HEK293 (cell line): ENCODE results near the gene SLC16A4.

Experiments used
- HIC1 ChIP-seq: fragments of 450-650 bp; formaldehyde crosslinking; IDR thresholded peaks from 2 replicates; pipeline ENCODE4 v1.5.1; 2016; ENCODE audit warnings: missing biosample characterization, missing genetic modification characterization
- IKZF3 ChIP-seq: fragments of 450-650 bp; IDR thresholded peaks from 2 replicates; pipeline ENCODE4 v1.5.0; 2018; ENCODE audit warnings: missing biosample characterization, mild to moderate bottlenecking, missing genetic modification characterization, moderate library complexity
- INSM2 ChIP-seq: fragments of 450-650 bp; formaldehyde crosslinking; IDR thresholded peaks from 2 replicates; pipeline ENCODE4 v1.5.1; 2016; ENCODE audit warnings: missing biosample characterization, missing genetic modification characterization
- KLF16 ChIP-seq: fragments of 450-650 bp; formaldehyde crosslinking; IDR thresholded peaks from 2 replicates; pipeline ENCODE4 v1.5.1; 2017; ENCODE audit warnings: missing biosample characterization, missing genetic modification characterization
- KLF9 ChIP-seq: fragments of 450-650 bp; formaldehyde crosslinking; IDR thresholded peaks from 2 replicates; pipeline ENCODE4 v1.5.1; 2016; ENCODE audit warnings: missing biosample characterization, missing genetic modification characterization, low read depth
- MEIS1 ChIP-seq: sonication (generic); formaldehyde crosslinking; IDR thresholded peaks from 2 replicates; pipeline ENCODE4 v1.8.1; 2022; ENCODE audit warnings: missing genetic modification reagents, mild to moderate bottlenecking, borderline replicate concordance
- PATZ1 ChIP-seq: fragments of 450-650 bp; formaldehyde crosslinking; IDR thresholded peaks from 2 replicates; pipeline ENCODE4 v1.5.1; 2016; ENCODE audit warnings: missing biosample characterization, missing genetic modification characterization
- PRDM2 ChIP-seq: fragments of 450-650 bp; formaldehyde crosslinking; IDR thresholded peaks from 2 replicates; pipeline ENCODE4 v1.5.1; 2016; ENCODE audit warnings: missing biosample characterization, missing genetic modification characterization, borderline replicate concordance
- PRDM4 ChIP-seq: fragments of 450-650 bp; formaldehyde crosslinking; IDR thresholded peaks from 2 replicates; pipeline ENCODE4 v1.5.1; 2017; ENCODE audit warnings: missing biosample characterization, missing genetic modification characterization
- SP2 ChIP-seq: fragments of 450-650 bp; formaldehyde crosslinking; IDR thresholded peaks from 2 replicates; pipeline ENCODE4 v1.5.1; 2016; ENCODE audit warnings: missing biosample characterization, missing genetic modification characterization
- ZBTB20 ChIP-seq: fragments of 450-650 bp; formaldehyde crosslinking; IDR thresholded peaks from 2 replicates; pipeline ENCODE4 v1.5.1; 2016; ENCODE audit warnings: missing biosample characterization, missing genetic modification characterization
- ZNF133 ChIP-seq: fragments of 450-650 bp; formaldehyde crosslinking; IDR thresholded peaks from 2 replicates; pipeline ENCODE4 v1.5.1; 2016; ENCODE audit warnings: missing biosample characterization, missing genetic modification characterization
- ZNF138 ChIP-seq: fragments of 450-650 bp; formaldehyde crosslinking; IDR thresholded peaks from 2 replicates; pipeline ENCODE4 v1.5.1; 2016; ENCODE audit warnings: missing biosample characterization, missing genetic modification characterization, borderline replicate concordance
- ZNF266 ChIP-seq: fragments of 450-650 bp; formaldehyde crosslinking; IDR thresholded peaks from 2 replicates; pipeline ENCODE4 v1.5.1; 2016; ENCODE audit warnings: missing biosample characterization, missing genetic modification characterization, low read depth
- ZNF280D ChIP-seq: fragments of 450-650 bp; formaldehyde crosslinking; IDR thresholded peaks from 2 replicates; pipeline ENCODE4 v1.5.1; 2016; ENCODE audit warnings: missing biosample characterization, missing genetic modification characterization
- ZNF302 ChIP-seq: fragments of 450-650 bp; formaldehyde crosslinking; IDR thresholded peaks from 2 replicates; pipeline ENCODE4 v1.5.1; 2016; ENCODE audit warnings: missing biosample characterization, missing genetic modification characterization, low read depth
- ZNF416 ChIP-seq: fragments of 450-650 bp; formaldehyde crosslinking; IDR thresholded peaks from 2 replicates; pipeline ENCODE4 v1.5.1; 2016; ENCODE audit warnings: missing biosample characterization, missing genetic modification characterization
- ZNF426 ChIP-seq: fragments of 450-650 bp; formaldehyde crosslinking; IDR thresholded peaks from 2 replicates; pipeline ENCODE4 v1.5.1; 2017; ENCODE audit warnings: missing biosample characterization, missing genetic modification characterization, mild to moderate bottlenecking, inconsistent platforms, moderate library complexity
- ZNF558 ChIP-seq: fragments of 450-650 bp; formaldehyde crosslinking; IDR thresholded peaks from 2 replicates; pipeline ENCODE4 v1.5.1; 2016; ENCODE audit warnings: missing biosample characterization, missing genetic modification characterization
- ZNF610 ChIP-seq: fragments of 450-650 bp; formaldehyde crosslinking; IDR thresholded peaks from 2 replicates; pipeline ENCODE4 v1.5.1; 2016; ENCODE audit warnings: missing biosample characterization, missing genetic modification characterization, borderline replicate concordance
- ZNF791 ChIP-seq: fragments of 450-650 bp; formaldehyde crosslinking; IDR thresholded peaks from 2 replicates; pipeline ENCODE4 v1.5.1; 2016; ENCODE audit warnings: missing biosample characterization, missing genetic modification characterization

Gene SLC16A4

GRCh38 chr1:110339407-110340206 is 51.2 kb downstream of the SLC16A4 start (continued):
- TF ChIP-seq KLF16 (peak; percentile 83), PATZ1 (tag by site-specific recombination) (peak; percentile 37), ZNF138 (no peak), IKZF3 (no peak), ZNF791 (tag by site-specific recombination) (no peak), ZNF416 (tag by site-specific recombination) (no peak), PRDM4 (tag by site-specific recombination) (no peak), ZNF266 (no peak), ZNF610 (tag by site-specific recombination) (no peak), INSM2 (tag by site-specific recombination) (peak; percentile 50; the same call in 1 of the 2 replicates), ZNF426 (tag by site-specific recombination) (no peak; the same call in 1 of the 2 replicates), SP2 (peak; percentile 49), ZBTB20 (tag by site-specific recombination) (no peak; the same call in 1 of the 2 replicates), PRDM2 (tag by site-specific recombination) (0 out of 2 replicates have a peak, but pooled peaks have one; percentile 75), MEIS1 (CRISPR knock-in tag) (no peak), HIC1 (no peak), ZNF280D (tag by site-specific recombination) (no peak), KLF9 (tag by site-specific recombination) (0 out of 2 replicates have a peak, but pooled peaks have one; percentile 13), ZNF302 (tag by site-specific recombination) (no peak), ZNF558 (tag by site-specific recombination) (no peak), ZNF133 (no peak)
